H9 (cell line): ENCODE data around the gene C5orf46. TPM values are rescaled to one million over a fixed set of nuclear protein-coding genes. Genes with fewer than 3 reads are reported as not detected.

Source experiments
- DNase-seq: peaks from one replicate; pipeline ENCODE4 v3.0.0-alpha.2; 2017
- H2AFZ ChIP-seq: one replicate; pipeline ENCODE4 v1.6.1; 2013; ENCODE audit warnings: mild to moderate bottlenecking, low read length, control low read depth, moderate library complexity
- H2AK5ac ChIP-seq: 2 replicates; pipeline ENCODE4 v1.6.1; 2013; ENCODE audit warnings: low read length, control low read depth, mixed read lengths; ENCODE audit not compliant: insufficient read length
- H2BK120ac ChIP-seq: one replicate; pipeline ENCODE4 v1.6.1; 2013; ENCODE audit warnings: low read depth, mild to moderate bottlenecking, low read length, control low read depth, inconsistent platforms; ENCODE audit not compliant: poor library complexity, severe bottlenecking
- H2BK12ac ChIP-seq: 2 replicates; pipeline ENCODE4 v1.6.1; 2013; ENCODE audit warnings: low read length, control low read depth, mixed read lengths, low read depth; ENCODE audit not compliant: insufficient read length
- H2BK15ac ChIP-seq: 2 replicates; pipeline ENCODE4 v1.6.1; 2013; ENCODE audit warnings: low read depth, low read length, control low read depth
- H2BK20ac ChIP-seq: one replicate; pipeline ENCODE4 v1.6.1; 2013; ENCODE audit warnings: low read depth, mild to moderate bottlenecking, low read length, control low read depth, inconsistent platforms; ENCODE audit not compliant: poor library complexity, severe bottlenecking
- H2BK5ac ChIP-seq: 2 replicates; pipeline ENCODE4 v1.6.1; 2013; ENCODE audit warnings: low read length, control low read depth, mixed read lengths; ENCODE audit not compliant: insufficient read length
- H3K14ac ChIP-seq: 2 replicates; pipeline ENCODE4 v1.6.1; 2013; ENCODE audit warnings: low read length, control low read depth; ENCODE audit not compliant: insufficient read depth
- H3K18ac ChIP-seq: 2 replicates; pipeline ENCODE4 v1.6.1; 2013; ENCODE audit warnings: low read depth, mild to moderate bottlenecking, mixed read lengths, low read length, control low read depth; ENCODE audit not compliant: insufficient read length
- H3K23ac ChIP-seq: 2 replicates; pipeline ENCODE4 v1.6.1; 2013; ENCODE audit warnings: low read length, control low read depth, mixed read lengths, low read depth; ENCODE audit not compliant: insufficient read length
- H3K23me2 ChIP-seq: 2 replicates; pipeline ENCODE4 v1.6.1; 2013; ENCODE audit warnings: low read depth, mild to moderate bottlenecking, mixed read lengths, low read length, control low read depth; ENCODE audit not compliant: insufficient read length, poor library complexity, severe bottlenecking
- H3K27ac ChIP-seq: 2 replicates; pipeline ENCODE4 v1.5.1; 2013; ENCODE audit warnings: low read length, control low read depth, mixed read lengths, low read depth; ENCODE audit not compliant: insufficient read length
- H3K27me3 ChIP-seq: 2 replicates; pipeline ENCODE4 v1.6.1; 2013; ENCODE audit warnings: low read length, control low read depth, inconsistent platforms; ENCODE audit not compliant: insufficient read depth
- H3K4ac ChIP-seq: 2 replicates; pipeline ENCODE4 v1.6.1; 2013; ENCODE audit warnings: low read depth, mild to moderate bottlenecking, control low read depth, inconsistent platforms, low read length, moderate library complexity
- H3K4me1 ChIP-seq: 2 replicates; pipeline ENCODE4 v1.6.1; 2013; ENCODE audit warnings: low read length, control low read depth, inconsistent platforms; ENCODE audit not compliant: insufficient read depth
- H3K4me2 ChIP-seq: 2 replicates; pipeline ENCODE4 v1.6.1; 2013; ENCODE audit warnings: low read length, control low read depth, mixed read lengths; ENCODE audit not compliant: insufficient read length, insufficient read depth
- H3K56ac ChIP-seq: 2 replicates; pipeline ENCODE4 v1.6.1; 2013; ENCODE audit warnings: low read depth, mild to moderate bottlenecking, mixed read lengths, low read length, control low read depth; ENCODE audit not compliant: insufficient read length
- H3K79me1 ChIP-seq: 2 replicates; pipeline ENCODE4 v1.6.1; 2013; ENCODE audit warnings: low read depth, mild to moderate bottlenecking, moderate library complexity, low read length, control low read depth, inconsistent platforms; ENCODE audit not compliant: insufficient read depth, poor library complexity, severe bottlenecking
- H3K79me2 ChIP-seq: 2 replicates; pipeline ENCODE4 v1.6.1; 2013; ENCODE audit warnings: low read length, control low read depth, inconsistent platforms; ENCODE audit not compliant: insufficient read depth
- H3K9ac ChIP-seq: 2 replicates; pipeline ENCODE4 v1.6.1; 2013; ENCODE audit warnings: low read length, control low read depth, mixed read lengths; ENCODE audit not compliant: insufficient read length; ENCODE audit errors: extremely low read depth
- H3K9me3 ChIP-seq: one replicate; pipeline ENCODE4 v1.6.1; 2013; ENCODE audit warnings: low read depth, low read length, inconsistent platforms; ENCODE audit not compliant: control insufficient read depth
- H3T11ph ChIP-seq: one replicate; pipeline ENCODE4 v1.6.1; 2013; ENCODE audit warnings: mild to moderate bottlenecking, low read length, control low read depth, inconsistent platforms
- H4K20me1 ChIP-seq: one replicate; pipeline ENCODE4 v1.6.1; 2013; ENCODE audit not compliant: control insufficient read depth, insufficient read length, insufficient read depth
- H4K5ac ChIP-seq: 2 replicates; pipeline ENCODE4 v1.6.1; 2013; ENCODE audit warnings: low read depth, mild to moderate bottlenecking, mixed read lengths, low read length, control low read depth; ENCODE audit not compliant: insufficient read length
- H4K8ac ChIP-seq: replicated peaks from 2 replicates; pipeline ENCODE4 v1.6.1; 2013; ENCODE audit warnings: low read length, control low read depth, mixed read lengths, low read depth; ENCODE audit not compliant: insufficient read length
- H4K91ac ChIP-seq: 2 replicates; pipeline ENCODE4 v1.6.1; 2013; ENCODE audit warnings: low read depth, mild to moderate bottlenecking, moderate library complexity, mixed read lengths, low read length, control low read depth; ENCODE audit not compliant: insufficient read length
- H3K27ac Mint-ChIP-seq, 3 experiments: 2 replicates in 2 of 3; 3 replicates in 1 of 3; pipeline ENCODE4 v1.8.0; 2020 to 2021; ENCODE audit warnings: mixed read lengths in 3 of 3, mild to moderate bottlenecking in 1 of 3, moderate library complexity in 1 of 3
- H3K27me3 Mint-ChIP-seq: 2 replicates; pipeline ENCODE4 v1.8.0; 2021; ENCODE audit warnings: low read depth, mild to moderate bottlenecking, moderate library complexity, mixed read lengths
- H3K36me3 Mint-ChIP-seq, 3 experiments: 2 replicates in 2 of 3; 3 replicates in 1 of 3; pipeline ENCODE4 v1.8.0; 2020 to 2021; ENCODE audit warnings: low read depth in 3 of 3, mixed read lengths in 3 of 3; ENCODE audit not compliant: insufficient read depth in 1 of 3
- H3K4me1 Mint-ChIP-seq, 2 experiments: 2 replicates each; pipeline ENCODE4 v1.8.0; 2020; ENCODE audit warnings: mixed read lengths in 2 of 2
- H3K4me3 Mint-ChIP-seq, 2 experiments: 2 replicates in 1 of 2; 3 replicates in 1 of 2; pipeline ENCODE4 v1.8.0; 2020 to 2021; ENCODE audit warnings: mild to moderate bottlenecking in 2 of 2, mixed read lengths in 2 of 2, moderate library complexity in 1 of 2
- H3K9me3 Mint-ChIP-seq, 2 experiments: 2 replicates in 1 of 2; 3 replicates in 1 of 2; pipeline ENCODE4 v1.8.0; 2020; ENCODE audit warnings: mild to moderate bottlenecking in 2 of 2, mixed read lengths in 2 of 2, moderate library complexity in 1 of 2
- total RNA-seq: library from RNA; stranded (reverse); gene quantifications from 2 replicates; pipeline ENCODE4 v1.2.1, GENCODE V29; 2021
- TF ChIP-seq, protein P1 (sequence below): fragments of 200-600 bp; sonication (generic); conservative IDR thresholded peaks from 3 replicates; pipeline ENCODE4 v1.8.0; 2021; ENCODE audit warnings: antibody characterized with exemption, mild to moderate bottlenecking

C5orf46 gene
- total RNA-seq, 1 experiment from 2014 or later = not detected

GRCh38 chr5:147856801-147857200 lies 49.5 kb downstream of the C5orf46 start:
- Histone ChIP-seq H3K79me2 (no peaks in the 10 kb centered on the region), H2BK12ac (no peak overlapping the region), H3K27ac (no peak overlapping the region), H2AK5ac (no peak overlapping the region), H3K9me3 (no peaks in the 10 kb centered on the region), H3K79me1 (no peaks in the 10 kb centered on the region), H2BK120ac (no peak overlapping the region), H3K56ac (no peak overlapping the region), H3K27me3 (no peaks in the 10 kb centered on the region), H2AFZ (no peak overlapping the region), H2BK15ac (no peak overlapping the region), H3T11ph (no peak overlapping the region), H3K23me2 (no peaks in the 10 kb centered on the region), H2BK20ac (no peak overlapping the region), H4K8ac (no peak overlapping the region), H3K9ac (no peak overlapping the region), H4K5ac (no peak overlapping the region), H3K14ac (no peak overlapping the region), H4K91ac (no peak overlapping the region), H4K20me1 (no peaks in the 10 kb centered on the region), H2BK5ac (no peak overlapping the region), H3K4me1 (peaks cover 4% of the 10 kb centered on the region; the same call in 1 of the 2 replicates), H3K23ac (no peak overlapping the region), H3K4me2 (no peak overlapping the region), H3K18ac (no peak overlapping the region), H3K4ac (no peak overlapping the region)
- Mint-ChIP-seq H3K4me3 (no peak overlapping the region), H3K4me1 (peaks cover 29 to 51% of the 10 kb centered on the region in 2 experiments), H3K9me3 (no peaks in the 10 kb centered on the region; a peak in 1 of 5 replicates), H3K27ac (no peak overlapping the region), H3K27me3 (peaks cover 2% of the 10 kb centered on the region; the same call in 1 of the 2 replicates), H3K36me3 (peaks cover 0 to 5% (median under 1%) of the 10 kb centered on the region in 3 experiments; a peak in 5 of 7 replicates)
- TF ChIP-seq, protein P1, sequence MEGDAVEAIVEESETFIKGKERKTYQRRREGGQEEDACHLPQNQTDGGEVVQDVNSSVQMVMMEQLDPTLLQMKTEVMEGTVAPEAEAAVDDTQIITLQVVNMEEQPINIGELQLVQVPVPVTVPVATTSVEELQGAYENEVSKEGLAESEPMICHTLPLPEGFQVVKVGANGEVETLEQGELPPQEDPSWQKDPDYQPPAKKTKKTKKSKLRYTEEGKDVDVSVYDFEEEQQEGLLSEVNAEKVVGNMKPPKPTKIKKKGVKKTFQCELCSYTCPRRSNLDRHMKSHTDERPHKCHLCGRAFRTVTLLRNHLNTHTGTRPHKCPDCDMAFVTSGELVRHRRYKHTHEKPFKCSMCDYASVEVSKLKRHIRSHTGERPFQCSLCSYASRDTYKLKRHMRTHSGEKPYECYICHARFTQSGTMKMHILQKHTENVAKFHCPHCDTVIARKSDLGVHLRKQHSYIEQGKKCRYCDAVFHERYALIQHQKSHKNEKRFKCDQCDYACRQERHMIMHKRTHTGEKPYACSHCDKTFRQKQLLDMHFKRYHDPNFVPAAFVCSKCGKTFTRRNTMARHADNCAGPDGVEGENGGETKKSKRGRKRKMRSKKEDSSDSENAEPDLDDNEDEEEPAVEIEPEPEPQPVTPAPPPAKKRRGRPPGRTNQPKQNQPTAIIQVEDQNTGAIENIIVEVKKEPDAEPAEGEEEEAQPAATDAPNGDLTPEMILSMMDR = no peak
- no peak for DNase-seq
